Breast epithelium (tissue), 4 donors: ENCODE results near the gene SEPTIN11. TPM values are rescaled to one million over a fixed set of nuclear protein-coding genes. Genes with fewer than 3 reads are reported as not detected.
A peak's percentile ranks its signal among the peaks of the same experiment; 100 is the strongest.

ENCODE experiments used
- DNase-seq, 2 donors: peaks; one replicate each; pipeline ENCODE4 v3.0.0-alpha.2; 2019; ENCODE audit warnings: low spot score in 2 of 2
- H3K27ac ChIP-seq, 2 donors: fragments of 200-600 bp; sonication (generic) in 1 of 2; one replicate each; pipeline ENCODE4 v1.5.1; 2016 to 2019; ENCODE audit warnings: mild to moderate bottlenecking in 1 of 2
- H3K27me3 ChIP-seq, 2 donors: fragments of 200-600 bp; sonication (generic) in 1 of 2; one replicate each; pipeline versions ENCODE4 v1.5.1 to v1.6.0; 2017 to 2019; ENCODE audit warnings: control low read depth in 1 of 2, mild to moderate bottlenecking in 1 of 2
- H3K36me3 ChIP-seq: fragments of 200-600 bp; one replicate; pipeline ENCODE4 v1.5.1; 2019
- H3K4me1 ChIP-seq, 2 donors: fragments of 200-600 bp; sonication (generic); one replicate each; pipeline ENCODE4 v1.5.1; 2016 to 2019; ENCODE audit warnings: control low read depth in 1 of 2
- H3K4me3 ChIP-seq, 3 donors: fragments of 200-600 bp; sonication (generic); 1 replicate in 2 of 3; 2 replicates in 1 of 3; pipeline ENCODE4 v1.5.1; 2016 to 2019; ENCODE audit warnings: mild to moderate bottlenecking in 3 of 3, moderate library complexity in 2 of 3
- H3K9me3 ChIP-seq, 2 donors: fragments of 200-600 bp; sonication (generic) in 1 of 2; one replicate each; pipeline ENCODE4 v1.5.1; 2016 to 2019; ENCODE audit warnings: control low read depth in 1 of 2
- CTCF ChIP-seq, 3 donors: fragments of 450-650 bp; IDR thresholded peaks; one replicate each; pipeline ENCODE4 v1.5.1; 2016 to 2017; ENCODE audit warnings: antibody characterized with exemption in 3 of 3, mild to moderate bottlenecking in 3 of 3, moderate library complexity in 3 of 3
- POLR2A ChIP-seq: fragments of 450-650 bp; IDR thresholded peaks from one replicate; pipeline ENCODE4 v1.6.1; 2016; ENCODE audit warnings: antibody characterized with exemption, mild to moderate bottlenecking, moderate library complexity
- POLR2AphosphoS5 ChIP-seq, 3 donors: sonication (generic); formaldehyde crosslinking; IDR thresholded peaks; one replicate each; pipeline ENCODE4 v1.6.1; 2017; ENCODE audit warnings: antibody characterized with exemption in 3 of 3
- intact Hi-C: fragments of 100-400 bp; cut with DNase I; formaldehyde crosslinking; loops from one replicate; pipeline ENCODE4 v1.15.1; 2023; ENCODE audit warnings: low total_unique reads
- total RNA-seq, 3 donors: library from RNA; depleted of rRNA; stranded (reverse); fragments of >200 nt; gene quantifications; one replicate each; pipeline ENCODE4 v1.1.0, GENCODE V29; 2016

SEPTIN11 gene
- total RNA-seq, 3 donors from 2014 or later = 78.6 to 362 (median 329) TPM

GRCh38 chr4:76948443-76949275 is 893 bp upstream of the SEPTIN11 start:
- H3K36me3 ChIP-seq = no peaks in the 10 kb centered on the region
- TF ChIP-seq CTCF (IDR thresholded peaks at IDR 0.05) = no peak
- no peak for TF ChIP-seq POLR2AphosphoS5 (IDR thresholded peaks at IDR 0.05)
- TF ChIP-seq POLR2A = no peak
- H3K27me3 ChIP-seq = no peaks in the 10 kb centered on the region
- intact Hi-C loops = no loop called here
- peak; percentile 55 to 73 for DNase-seq
- no peaks in the 10 kb centered on the region for H3K4me1 ChIP-seq
- H3K9me3 ChIP-seq = no peaks in the 10 kb centered on the region
- H3K27ac ChIP-seq = peak overlapping the region; percentile 88 to 89
- peak overlapping the region; percentile 74 to 90 (median 85) for H3K4me3 ChIP-seq

- peak in 1 of 2 donors; percentile 24 for DNase-seq
- Histone ChIP-seq H3K4me3 (peak overlapping the region; percentile 74 to 90 (median 85)), H3K27ac (peak overlapping the region; percentile 88 to 89)
These were observed 752 bp downstream of the SEPTIN11 start for GRCh38 chr4:76950052-76950955.

GRCh38 chr4:76950956-76951671 is 1.6 kb downstream of the SEPTIN11 start:
- no peaks in the 10 kb centered on the region for H3K4me1 ChIP-seq
- peak overlapping the region; percentile 88 to 89 for H3K27ac ChIP-seq
- no peaks in the 10 kb centered on the region for H3K9me3 ChIP-seq
- H3K4me3 ChIP-seq = peak overlapping the region; percentile 74 to 90 (median 85)
- H3K36me3 ChIP-seq = no peaks in the 10 kb centered on the region
- no peak for TF ChIP-seq POLR2AphosphoS5 (IDR thresholded peaks at IDR 0.05)
- TF ChIP-seq CTCF (IDR thresholded peaks at IDR 0.05) = no peak
- TF ChIP-seq POLR2A = no peak
- H3K27me3 ChIP-seq = no peaks in the 10 kb centered on the region
- DNase-seq = no peak
- intact Hi-C loops = no loop called here

More at GRCh38 chr4:76950052-76950955, 752 bp downstream of the SEPTIN11 start:
- H3K9me3 ChIP-seq = no peaks in the 10 kb centered on the region
- TF ChIP-seq CTCF (IDR thresholded peaks at IDR 0.05) = no peak
- TF ChIP-seq POLR2AphosphoS5 (IDR thresholded peaks at IDR 0.05) = peak in 1 of 3 donors; percentile 10
- no peak for TF ChIP-seq POLR2A
- H3K36me3 ChIP-seq = no peaks in the 10 kb centered on the region
- no peaks in the 10 kb centered on the region for H3K4me1 ChIP-seq
- intact Hi-C loops = no loop called here
- no peaks in the 10 kb centered on the region for H3K27me3 ChIP-seq

- no peak for TF ChIP-seq POLR2AphosphoS5 (IDR thresholded peaks at IDR 0.05)
- no peak for TF ChIP-seq POLR2A
- no peak for TF ChIP-seq CTCF (IDR thresholded peaks at IDR 0.05)
- Histone ChIP-seq H3K4me1 (no peaks in the 10 kb centered on the region), H3K27me3 (no peaks in the 10 kb centered on the region), H3K4me3 (peak overlapping the region in 2 of 3 donors; percentile 85 to 90), H3K36me3 (no peaks in the 10 kb centered on the region), H3K9me3 (no peaks in the 10 kb centered on the region), H3K27ac (no peak overlapping the region)
- DNase-seq = no peak
- intact Hi-C loops = no loop called here
These were observed 2.1 kb downstream of the SEPTIN11 start for GRCh38 chr4:76951672-76952010.
